ENCODE measurements around the gene TSPAN14. TPM values are rescaled to one million over a fixed set of nuclear protein-coding genes. Genes with fewer than 3 reads are reported as not detected.
"Not testable (repeated sequence)": the region's sequence is repeated elsewhere in the genome, so short reads cannot be mapped to it uniquely, and the experiment has no call there.

Gene TSPAN14
- total RNA-seq, 1 donor from 2014 or later, result 111 TPM

DNA sequence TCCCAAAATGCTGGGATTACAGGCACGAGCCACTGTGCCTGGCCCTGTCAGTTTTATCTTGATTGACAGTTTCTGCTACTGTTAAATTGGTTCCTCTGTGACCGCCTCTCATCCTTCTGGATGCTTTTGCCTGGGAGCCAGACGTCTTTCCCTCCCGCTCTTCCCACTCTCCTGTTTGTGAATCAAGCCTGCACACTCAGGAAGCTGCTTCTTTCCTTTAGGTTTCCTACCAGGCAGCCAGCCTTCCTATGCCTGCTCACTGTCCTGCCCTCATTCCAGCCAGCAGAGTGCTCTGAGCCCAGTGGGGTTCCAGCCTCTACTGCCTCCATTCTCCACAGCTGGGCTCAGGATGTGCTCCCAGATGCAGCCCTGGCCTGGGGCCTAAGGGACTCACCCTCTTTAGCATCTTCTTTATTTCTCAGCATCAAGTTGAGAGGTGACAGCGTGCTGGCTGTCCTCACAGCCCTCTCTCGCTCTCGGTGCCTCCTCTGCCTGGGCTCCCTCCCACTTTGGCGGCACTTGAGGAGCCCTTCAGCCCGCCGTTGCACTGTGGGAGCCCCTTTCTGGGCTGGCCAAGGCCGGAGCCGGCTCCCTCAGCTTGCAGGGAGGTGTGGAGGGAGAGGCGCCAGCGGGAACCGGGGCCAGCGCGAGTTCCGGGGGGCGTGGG is 88.7 kb downstream of the TSPAN14 start:
- no peak overlapping the region for H3K27ac Mint-ChIP-seq
- no peaks in the 10 kb centered on the region for H3K9me3 Mint-ChIP-seq
- TF ChIP-seq, protein P1, sequence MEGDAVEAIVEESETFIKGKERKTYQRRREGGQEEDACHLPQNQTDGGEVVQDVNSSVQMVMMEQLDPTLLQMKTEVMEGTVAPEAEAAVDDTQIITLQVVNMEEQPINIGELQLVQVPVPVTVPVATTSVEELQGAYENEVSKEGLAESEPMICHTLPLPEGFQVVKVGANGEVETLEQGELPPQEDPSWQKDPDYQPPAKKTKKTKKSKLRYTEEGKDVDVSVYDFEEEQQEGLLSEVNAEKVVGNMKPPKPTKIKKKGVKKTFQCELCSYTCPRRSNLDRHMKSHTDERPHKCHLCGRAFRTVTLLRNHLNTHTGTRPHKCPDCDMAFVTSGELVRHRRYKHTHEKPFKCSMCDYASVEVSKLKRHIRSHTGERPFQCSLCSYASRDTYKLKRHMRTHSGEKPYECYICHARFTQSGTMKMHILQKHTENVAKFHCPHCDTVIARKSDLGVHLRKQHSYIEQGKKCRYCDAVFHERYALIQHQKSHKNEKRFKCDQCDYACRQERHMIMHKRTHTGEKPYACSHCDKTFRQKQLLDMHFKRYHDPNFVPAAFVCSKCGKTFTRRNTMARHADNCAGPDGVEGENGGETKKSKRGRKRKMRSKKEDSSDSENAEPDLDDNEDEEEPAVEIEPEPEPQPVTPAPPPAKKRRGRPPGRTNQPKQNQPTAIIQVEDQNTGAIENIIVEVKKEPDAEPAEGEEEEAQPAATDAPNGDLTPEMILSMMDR (conservative IDR thresholded peaks at IDR 0.05), result no peak
- H3K27me3 Mint-ChIP-seq, result peaks cover 8% of the 10 kb centered on the region
- DNase-seq (ENCODE audit: extremely low spot score, unreplicated experiment), result peak; percentile 34
- no peaks in the 10 kb centered on the region for H3K36me3 Mint-ChIP-seq
- H3K4me1 Mint-ChIP-seq (ENCODE audit: unreplicated experiment), result no peaks in the 10 kb centered on the region
- no peak overlapping the region for H3K4me3 Mint-ChIP-seq

DNA sequence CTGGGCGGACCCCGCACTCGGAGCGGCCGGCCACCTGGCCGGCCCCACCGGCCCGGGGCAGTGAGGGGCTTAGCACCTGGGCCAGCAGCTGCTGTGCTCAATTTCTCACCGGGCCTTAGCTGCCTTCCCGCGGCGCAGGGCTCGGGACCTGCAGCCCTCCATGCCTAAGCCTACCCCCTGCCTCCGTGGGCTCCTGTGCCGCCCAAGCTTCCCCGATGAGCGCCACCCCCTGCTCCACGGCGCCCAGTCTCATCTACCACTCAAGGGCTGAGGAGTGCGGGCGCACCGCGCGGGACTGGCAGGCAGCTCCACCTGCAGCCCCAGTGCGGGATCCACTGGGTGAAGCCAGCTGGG is 89.2 kb downstream of the TSPAN14 start:
- H3K36me3 Mint-ChIP-seq; H3K27ac Mint-ChIP-seq; H3K9me3 Mint-ChIP-seq; H3K4me3 Mint-ChIP-seq; H3K4me1 Mint-ChIP-seq (ENCODE audit: unreplicated experiment); H3K27me3 Mint-ChIP-seq: not testable (repeated sequence)
- DNase-seq (ENCODE audit: extremely low spot score, unreplicated experiment), result peak; percentile 56

DNA sequence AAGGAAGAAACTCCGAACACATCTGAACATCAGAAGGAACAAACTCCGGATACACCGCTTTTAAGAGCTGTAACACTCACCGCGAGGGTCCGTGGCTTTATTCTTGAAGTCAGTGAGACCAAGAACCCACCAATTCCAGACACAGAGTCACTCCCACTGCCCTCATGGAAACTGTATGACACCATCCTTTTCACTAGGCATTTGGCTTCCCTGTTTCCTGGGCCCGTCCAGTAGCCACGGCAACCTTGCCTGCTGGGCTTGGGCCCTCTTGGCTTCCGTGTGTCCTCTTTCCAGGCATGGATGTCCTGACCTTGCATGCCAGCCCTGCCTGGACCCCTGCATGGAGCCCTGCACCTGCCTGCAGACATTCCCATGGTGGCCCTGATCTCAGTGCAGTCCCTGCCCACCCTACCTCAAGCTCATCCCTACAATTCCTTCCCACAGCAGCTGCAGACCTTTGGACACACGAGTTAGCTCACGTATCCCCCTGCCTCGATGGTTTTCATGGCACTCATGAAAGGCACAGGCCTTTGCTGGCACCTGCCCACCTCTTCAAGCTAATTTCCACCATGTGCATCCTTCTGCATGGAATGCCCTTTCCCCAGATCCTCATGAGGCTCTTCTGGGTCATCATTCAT is 90.3 kb downstream of the TSPAN14 start:
- H3K4me1 Mint-ChIP-seq (ENCODE audit: unreplicated experiment), result no peaks in the 10 kb centered on the region
- no peak overlapping the region for H3K4me3 Mint-ChIP-seq
- no peak overlapping the region for H3K27ac Mint-ChIP-seq
- no peaks in the 10 kb centered on the region for H3K9me3 Mint-ChIP-seq
- DNase-seq (ENCODE audit: extremely low spot score, unreplicated experiment), result peak; percentile 32
- TF ChIP-seq, protein P1 (conservative IDR thresholded peaks at IDR 0.05), result no peak
- H3K27me3 Mint-ChIP-seq, result peaks cover 8% of the 10 kb centered on the region
- H3K36me3 Mint-ChIP-seq, result no peaks in the 10 kb centered on the region

DNA sequence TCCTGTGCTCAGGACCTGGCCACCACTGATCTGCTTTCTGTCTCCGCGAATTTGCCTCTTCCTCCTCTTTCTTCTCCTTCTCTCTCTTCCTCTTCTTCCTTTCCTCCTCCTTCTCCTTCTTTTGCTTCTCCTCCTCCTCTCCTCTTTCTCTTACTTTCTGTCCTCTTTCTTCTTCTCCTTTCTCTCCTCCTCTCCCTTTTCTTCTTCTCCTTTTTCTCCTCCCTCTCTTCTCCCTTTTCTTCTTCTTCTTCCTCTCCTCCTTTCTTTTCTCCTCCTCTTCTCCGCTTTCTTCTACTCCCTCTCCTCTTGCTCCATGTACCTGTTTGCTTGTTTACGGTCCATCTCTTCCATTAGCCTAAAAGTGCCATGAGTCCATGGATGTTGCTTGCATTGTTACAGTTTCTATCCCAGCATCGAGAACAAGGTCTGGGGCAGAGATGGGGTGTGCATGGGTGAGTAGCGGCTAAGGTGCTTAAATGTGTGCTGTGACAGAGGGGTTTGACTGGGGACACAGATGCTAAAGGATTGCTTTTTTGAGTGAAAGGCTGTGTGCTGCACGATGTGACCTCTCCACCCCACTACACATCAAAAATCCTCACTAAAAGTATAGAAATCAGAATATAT is 91.3 kb downstream of the TSPAN14 start:
- Mint-ChIP-seq H3K9me3 (no peaks in the 10 kb centered on the region), H3K27ac (no peak overlapping the region), H3K4me3 (no peak overlapping the region), H3K27me3 (peaks cover 8% of the 10 kb centered on the region), H3K36me3 (no peaks in the 10 kb centered on the region), H3K4me1 (ENCODE audit: unreplicated experiment) (no peaks in the 10 kb centered on the region)
- TF ChIP-seq, protein P1 (conservative IDR thresholded peaks at IDR 0.05), result no peak
- peak; percentile 16 for DNase-seq (ENCODE audit: extremely low spot score, unreplicated experiment)

DNA sequence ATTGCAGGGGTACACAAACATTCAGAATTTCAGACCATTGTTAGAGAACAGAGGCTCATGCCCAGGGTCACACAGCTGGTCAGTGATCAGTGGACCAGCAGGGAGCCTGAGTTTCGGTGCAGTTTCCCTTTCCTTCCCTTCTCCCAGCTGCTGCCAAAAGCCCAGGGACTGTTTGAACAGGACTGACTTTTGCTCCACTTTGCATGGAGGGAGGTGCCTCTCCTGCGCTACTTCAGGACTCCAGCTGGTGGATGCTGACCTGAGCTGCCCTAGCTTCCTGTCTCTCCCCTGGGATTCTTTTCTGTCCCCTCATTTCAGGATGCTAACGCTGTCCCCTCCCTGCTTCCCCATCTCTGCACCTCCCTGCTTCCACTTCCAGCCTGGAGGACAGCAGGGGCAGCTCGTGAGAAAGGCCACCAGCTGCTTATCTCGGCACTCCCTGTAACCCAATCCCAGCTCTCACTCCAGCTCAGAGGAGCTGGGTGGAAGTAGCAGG is 98.1 kb downstream of the TSPAN14 start:
- no peaks in the 10 kb centered on the region for H3K9me3 Mint-ChIP-seq
- no peaks in the 10 kb centered on the region for H3K36me3 Mint-ChIP-seq
- DNase-seq (ENCODE audit: extremely low spot score, unreplicated experiment), result peak; percentile 52
- no peak overlapping the region for H3K4me3 Mint-ChIP-seq
- TF ChIP-seq, protein P1 (conservative IDR thresholded peaks at IDR 0.05), result no peak
- no peak overlapping the region for H3K27ac Mint-ChIP-seq
- H3K27me3 Mint-ChIP-seq, result peaks cover 7% of the 10 kb centered on the region
- peaks cover 7% of the 10 kb centered on the region for H3K4me1 Mint-ChIP-seq (ENCODE audit: unreplicated experiment)

DNA sequence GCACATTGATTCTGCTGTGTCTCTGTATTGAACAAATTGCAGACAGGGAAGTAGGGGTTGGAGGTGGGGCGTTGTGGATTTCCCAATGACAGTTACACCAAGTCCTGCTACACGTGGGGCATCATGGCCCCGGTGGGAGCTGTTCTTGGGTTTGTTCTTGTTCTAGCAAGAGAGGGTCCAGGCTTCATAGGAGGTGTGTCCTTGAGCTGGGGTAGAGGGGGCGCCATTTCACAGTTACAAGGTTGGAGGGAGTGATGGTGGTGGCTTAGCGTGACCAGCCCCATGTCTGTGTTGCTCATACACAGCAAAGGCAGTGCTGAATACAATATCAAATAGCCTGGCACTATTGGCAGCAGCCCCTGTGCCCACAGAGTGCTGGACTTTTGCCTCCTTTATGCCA is 99.3 kb downstream of the TSPAN14 start:
- no peaks in the 10 kb centered on the region for H3K36me3 Mint-ChIP-seq
- peaks cover 7% of the 10 kb centered on the region for H3K4me1 Mint-ChIP-seq (ENCODE audit: unreplicated experiment)
- peaks cover 7% of the 10 kb centered on the region for H3K27me3 Mint-ChIP-seq
- H3K9me3 Mint-ChIP-seq, result no peaks in the 10 kb centered on the region
- peak; percentile 22 for DNase-seq (ENCODE audit: extremely low spot score, unreplicated experiment)
- no peak overlapping the region for H3K27ac Mint-ChIP-seq
- H3K4me3 Mint-ChIP-seq, result no peak overlapping the region
- TF ChIP-seq, protein P1 (conservative IDR thresholded peaks at IDR 0.05), result no peak

All from type B pancreatic cell (in vitro differentiated cells).